GM18951 (cell line): ENCODE measurements around the gene ISG15.
"Not testable (repeated sequence)": the region's sequence is repeated elsewhere in the genome, so short reads cannot be mapped to it uniquely, and the experiment has no call there.

Source experiments
- POLR2A ChIP-seq: IDR thresholded peaks from 4 replicates; pipeline ENCODE4 v1.6.1; 2011; ENCODE audit warnings: mild to moderate bottlenecking; ENCODE audit not compliant: insufficient read length, insufficient read depth; ENCODE audit errors: extremely low read depth
- in situ Hi-C: fragments of 300-500 bp; cut with MboI; formaldehyde crosslinking; loops from one replicate; pipeline ENCODE4 v1.12.0; 2022; ENCODE audit warnings: low sequenced_read_pairs, mixed read lengths, inconsistent platforms; ENCODE audit not compliant: unreplicated experiment

The ISG15 gene

DNA sequence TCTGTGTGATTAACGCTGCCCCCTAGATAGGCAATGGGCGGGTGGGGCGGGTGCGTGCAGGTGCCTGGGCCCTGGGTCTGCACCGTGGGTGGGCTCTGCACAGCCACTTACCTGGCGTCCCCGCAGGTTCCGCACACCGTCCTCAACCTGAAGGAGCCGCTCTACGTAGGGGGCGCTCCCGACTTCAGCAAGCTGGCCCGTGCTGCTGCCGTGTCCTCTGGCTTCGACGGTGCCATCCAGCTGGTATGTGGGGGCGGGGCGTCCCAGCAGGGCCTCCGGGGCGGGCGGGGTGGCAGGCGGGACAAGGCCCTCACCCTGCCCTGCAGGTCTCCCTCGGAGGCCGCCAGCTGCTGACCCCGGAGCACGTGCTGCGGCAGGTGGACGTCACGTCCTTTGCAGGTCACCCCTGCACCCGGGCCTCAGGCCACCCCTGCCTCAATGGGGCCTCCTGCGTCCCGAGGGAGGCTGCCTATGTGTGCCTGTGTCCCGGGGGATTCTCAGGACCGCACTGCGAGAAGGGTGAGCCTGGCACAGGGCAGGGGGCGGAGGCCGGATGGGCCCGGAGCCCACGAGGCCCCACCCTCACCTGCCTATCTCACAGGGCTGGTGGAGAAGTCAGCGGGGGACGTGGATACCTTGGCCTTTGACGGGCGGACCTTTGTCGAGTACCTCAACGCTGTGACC, 38.0 kb downstream of the ISG15 start:
- in situ Hi-C loops: no loop called here
- no peak for TF ChIP-seq POLR2A

DNA sequence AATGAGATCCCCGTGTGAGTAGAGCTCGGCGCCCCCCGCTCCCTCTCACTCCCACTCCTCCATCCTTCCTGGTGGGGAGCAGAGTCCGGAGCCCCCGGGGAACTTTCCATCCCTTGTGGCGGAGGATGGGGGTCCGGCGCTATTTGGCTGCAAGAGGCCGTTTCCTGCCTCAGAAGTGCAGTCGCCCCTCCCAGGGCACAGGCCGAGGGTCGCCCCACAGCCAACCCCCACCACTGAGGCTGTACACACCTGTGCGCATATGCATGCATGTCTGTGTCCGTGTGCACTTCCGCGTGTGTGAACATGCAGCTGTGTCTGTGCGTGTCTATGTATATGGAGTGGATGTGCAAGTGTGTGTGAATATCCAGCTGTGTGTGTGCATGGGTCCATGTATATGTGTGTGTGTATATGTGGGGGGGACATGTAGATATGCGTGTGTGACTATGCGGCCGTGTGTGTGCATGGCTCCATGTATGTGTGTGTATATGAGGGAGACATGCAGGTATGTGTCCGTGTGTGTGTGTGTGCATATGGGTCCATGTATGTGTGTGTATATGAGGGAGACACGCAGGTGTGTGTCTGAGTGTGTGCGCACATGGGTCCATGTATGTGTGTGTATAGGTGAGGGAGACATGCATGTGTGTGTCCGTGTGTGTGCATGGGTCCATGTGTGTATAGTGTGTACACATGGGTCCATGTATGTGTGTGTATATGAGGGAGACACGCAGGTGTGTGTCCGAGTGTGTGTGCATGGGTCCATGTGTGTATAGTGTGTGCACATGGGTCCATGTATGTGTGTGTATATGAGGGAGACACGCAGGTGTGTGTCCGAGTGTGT, 38.9 kb downstream of the ISG15 start:
- in situ Hi-C loops: no loop called here
- TF ChIP-seq POLR2A: no peak

DNA sequence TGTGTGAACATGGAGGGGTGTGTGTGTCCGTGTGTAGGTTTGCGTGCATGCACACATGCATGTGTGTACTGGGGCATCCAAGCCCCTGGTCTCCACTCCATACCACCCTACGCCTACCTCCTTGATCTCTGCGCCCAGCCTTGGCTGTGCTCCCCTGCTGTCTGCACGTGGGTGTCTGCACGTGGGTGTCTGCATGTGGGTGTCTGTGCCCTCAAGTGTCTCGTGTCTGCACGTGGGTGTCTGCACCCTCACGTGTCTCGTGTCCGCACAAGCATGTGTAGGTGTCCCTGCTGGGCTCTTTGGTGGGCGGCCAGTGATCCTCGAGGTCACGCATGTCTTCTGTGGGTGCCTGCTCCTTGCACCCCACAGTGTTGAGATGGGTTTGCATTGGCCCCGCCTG, 39.7 kb downstream of the ISG15 start:
- no peak for TF ChIP-seq POLR2A
- in situ Hi-C loops: no loop called here

DNA sequence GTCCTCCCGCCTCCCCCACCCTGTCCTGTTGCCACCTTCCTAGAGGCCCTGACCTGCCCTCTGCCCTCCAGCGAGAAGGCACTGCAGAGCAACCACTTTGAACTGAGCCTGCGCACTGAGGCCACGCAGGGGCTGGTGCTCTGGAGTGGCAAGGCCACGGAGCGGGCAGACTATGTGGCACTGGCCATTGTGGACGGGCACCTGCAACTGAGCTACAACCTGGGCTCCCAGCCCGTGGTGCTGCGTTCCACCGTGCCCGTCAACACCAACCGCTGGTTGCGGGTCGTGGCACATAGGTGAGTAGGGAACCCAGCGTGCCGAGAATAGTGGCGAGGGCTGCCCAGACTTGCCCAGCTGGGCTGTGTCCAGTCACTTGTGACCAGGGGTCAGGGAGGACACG, 40.4 kb downstream of the ISG15 start:
- no peak for TF ChIP-seq POLR2A
- in situ Hi-C loops: no loop called here

DNA sequence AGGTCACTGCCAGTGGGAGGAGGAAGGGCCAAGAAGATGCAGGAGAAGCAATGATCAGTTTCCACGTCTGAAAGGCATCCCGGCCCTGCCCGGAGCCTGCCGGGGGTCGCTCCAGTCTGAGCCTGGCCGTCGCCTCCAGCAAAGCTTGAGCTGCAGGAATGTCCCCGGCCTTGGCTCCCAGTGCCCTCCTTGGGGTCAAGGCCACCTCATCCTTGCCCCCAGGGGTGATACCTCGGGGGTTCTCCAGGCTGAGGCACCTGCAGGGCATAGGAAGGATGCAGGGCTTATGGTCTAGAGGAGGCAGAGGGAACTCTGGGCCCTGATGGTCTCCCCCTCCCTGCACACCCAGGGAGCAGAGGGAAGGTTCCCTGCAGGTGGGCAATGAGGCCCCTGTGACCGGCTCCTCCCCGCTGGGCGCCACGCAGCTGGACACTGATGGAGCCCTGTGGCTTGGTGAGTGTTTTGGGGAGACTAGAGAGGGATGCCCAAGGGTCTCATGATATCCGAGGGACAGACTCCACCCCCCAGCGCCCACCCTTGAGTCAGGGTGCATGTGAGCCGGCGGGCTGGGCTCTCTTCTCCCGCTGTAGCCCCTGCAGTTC, 40.9 kb downstream of the ISG15 start:
- in situ Hi-C loops: no loop called here
- TF ChIP-seq POLR2A: no peak

DNA sequence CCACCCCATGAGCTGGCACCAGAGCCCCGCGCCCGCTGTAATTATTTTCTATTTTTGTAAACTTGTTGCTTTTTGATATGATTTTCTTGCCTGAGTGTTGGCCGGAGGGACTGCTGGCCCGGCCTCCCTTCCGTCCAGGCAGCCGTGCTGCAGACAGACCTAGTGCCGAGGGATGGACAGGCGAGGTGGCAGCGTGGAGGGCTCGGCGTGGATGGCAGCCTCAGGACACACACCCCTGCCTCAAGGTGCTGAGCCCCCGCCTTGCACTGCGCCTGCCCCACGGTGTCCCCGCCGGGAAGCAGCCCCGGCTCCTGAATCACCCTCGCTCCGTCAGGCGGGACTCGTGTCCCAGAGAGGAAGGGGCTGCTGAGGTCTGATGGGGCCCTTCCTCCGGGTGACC, 41.7 kb downstream of the ISG15 start:
- TF ChIP-seq POLR2A: no peak
- in situ Hi-C loops: no loop called here

DNA sequence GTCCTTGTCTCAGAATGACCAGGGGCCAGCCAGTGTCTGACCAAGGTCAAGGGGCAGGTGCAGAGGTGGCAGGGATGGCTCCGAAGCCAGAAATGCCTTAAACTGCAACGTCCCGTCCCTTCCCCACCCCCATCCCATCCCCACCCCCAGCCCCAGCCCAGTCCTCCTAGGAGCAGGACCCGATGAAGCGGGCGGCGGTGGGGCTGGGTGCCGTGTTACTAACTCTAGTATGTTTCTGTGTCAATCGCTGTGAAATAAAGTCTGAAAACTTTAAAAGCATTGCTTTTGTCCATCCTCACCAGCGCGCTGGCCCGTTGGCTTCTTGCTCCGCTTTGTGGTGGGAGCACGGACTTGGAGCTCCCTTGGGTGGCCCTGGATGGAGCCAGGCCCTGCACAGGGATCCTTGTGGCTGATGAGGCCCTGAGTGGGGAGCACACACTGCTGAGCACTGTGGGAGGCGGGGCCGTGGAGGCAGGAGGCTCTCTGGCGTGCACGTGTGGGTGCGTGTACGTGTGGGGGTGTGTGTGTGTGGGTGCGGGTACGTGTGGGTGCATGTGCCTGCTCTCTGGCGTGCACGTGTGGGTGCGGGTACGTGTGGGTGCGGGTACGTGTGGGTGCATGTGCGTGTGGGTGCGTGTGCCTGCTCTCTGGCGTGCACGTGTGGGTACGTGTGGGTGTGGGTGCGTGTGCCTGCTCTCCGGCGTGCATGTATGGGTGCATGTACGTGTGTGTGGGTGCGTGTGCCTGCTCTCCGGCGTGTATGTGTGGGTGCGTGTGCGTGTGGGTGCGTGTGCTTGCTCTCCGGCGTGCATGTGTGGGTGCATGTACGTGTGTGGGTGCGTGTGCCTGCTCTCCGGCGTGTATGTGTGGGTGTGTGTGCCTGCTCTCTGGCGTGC, 42.8 kb downstream of the ISG15 start:
- in situ Hi-C loops: no loop called here
- peak; percentile 25 for TF ChIP-seq POLR2A

DNA sequence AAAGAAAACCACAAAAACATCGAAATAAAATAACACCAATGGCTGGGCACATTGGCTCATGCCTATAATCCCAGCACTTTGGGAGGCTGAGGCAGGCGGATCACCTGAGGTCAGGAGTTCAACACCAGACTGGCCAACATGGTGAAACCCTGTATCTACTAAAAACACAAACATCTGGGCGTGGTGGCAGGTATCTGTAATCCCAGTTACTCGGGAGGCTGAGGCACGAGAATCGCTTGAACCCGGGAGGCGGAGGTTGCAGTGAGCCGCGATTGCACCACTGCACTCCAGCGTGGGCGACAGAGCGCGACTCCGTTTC, 44.4 kb downstream of the ISG15 start:
- in situ Hi-C loops: not testable (repeated sequence)

DNA sequence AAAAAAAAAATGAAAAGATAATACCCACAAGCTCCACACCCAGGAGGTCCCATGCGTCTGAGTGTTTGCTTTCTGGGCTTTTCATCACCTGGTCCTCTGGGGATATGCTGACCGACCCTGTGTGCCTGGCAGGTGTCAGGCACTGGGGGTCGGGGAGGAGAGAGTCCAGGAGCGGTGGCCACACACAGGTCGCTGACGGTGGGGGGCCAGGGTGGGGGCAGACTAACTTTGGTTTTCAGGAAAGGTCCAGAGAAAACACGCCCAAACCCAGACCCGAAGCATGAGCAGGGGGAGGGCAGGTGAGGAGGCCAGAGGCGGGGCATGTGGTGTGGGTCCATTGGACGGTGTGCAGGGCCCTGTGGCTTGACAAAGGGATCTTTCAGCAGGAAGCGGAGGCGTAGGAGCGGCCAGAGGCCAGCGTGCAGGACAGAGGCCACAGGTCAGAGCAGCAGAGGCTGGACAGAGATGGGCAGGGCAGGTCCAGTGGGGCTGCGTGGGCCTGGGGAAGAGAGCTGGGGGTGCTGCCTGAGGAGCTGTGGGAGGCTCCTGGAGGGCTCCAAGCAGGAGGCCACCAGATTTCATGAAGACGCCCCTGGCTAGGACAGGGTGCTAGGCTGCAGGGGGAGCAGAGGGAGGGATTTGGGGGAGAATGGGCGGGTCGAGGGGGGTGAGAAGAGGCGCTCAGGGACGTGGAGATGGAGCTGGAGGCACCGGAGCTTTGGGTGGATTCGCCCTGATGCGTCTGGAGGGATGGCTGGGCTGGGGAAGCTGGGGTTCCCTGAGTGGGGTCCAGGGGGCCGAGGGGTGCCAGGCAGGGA, 45.0 kb downstream of the ISG15 start:
- no peak for TF ChIP-seq POLR2A
- in situ Hi-C loops: no loop called here

DNA sequence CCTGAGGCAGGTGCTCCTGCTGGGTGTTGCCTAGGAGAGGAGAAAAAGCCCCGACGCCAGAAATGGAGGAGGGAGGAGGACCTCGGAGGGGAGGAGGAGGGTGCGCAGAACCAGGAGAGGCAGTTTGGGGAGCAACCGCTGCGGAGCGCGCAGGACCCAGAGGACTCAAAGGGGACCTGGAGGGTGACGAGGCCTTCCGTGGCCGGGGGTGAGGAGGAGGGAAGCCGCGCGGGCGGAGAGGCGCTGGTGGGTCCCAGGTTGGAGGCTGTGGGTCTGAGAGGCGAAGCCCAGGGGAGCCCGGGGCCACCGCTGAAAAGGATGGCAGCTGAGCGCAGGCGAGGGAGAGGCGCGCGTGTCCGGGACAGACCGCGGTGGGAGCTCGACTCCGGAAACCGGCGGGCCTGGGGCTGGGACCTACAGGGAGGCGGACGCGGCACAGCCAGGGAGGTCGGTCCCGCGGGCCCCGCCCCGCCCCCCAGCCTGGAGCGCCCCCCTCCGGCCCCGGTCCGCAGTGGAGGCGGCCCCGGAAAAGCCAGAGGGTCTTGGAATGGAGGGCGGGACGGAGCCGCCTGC, 45.7 kb downstream of the ISG15 start:
- in situ Hi-C loops: no loop called here
- TF ChIP-seq POLR2A: no peak

DNA sequence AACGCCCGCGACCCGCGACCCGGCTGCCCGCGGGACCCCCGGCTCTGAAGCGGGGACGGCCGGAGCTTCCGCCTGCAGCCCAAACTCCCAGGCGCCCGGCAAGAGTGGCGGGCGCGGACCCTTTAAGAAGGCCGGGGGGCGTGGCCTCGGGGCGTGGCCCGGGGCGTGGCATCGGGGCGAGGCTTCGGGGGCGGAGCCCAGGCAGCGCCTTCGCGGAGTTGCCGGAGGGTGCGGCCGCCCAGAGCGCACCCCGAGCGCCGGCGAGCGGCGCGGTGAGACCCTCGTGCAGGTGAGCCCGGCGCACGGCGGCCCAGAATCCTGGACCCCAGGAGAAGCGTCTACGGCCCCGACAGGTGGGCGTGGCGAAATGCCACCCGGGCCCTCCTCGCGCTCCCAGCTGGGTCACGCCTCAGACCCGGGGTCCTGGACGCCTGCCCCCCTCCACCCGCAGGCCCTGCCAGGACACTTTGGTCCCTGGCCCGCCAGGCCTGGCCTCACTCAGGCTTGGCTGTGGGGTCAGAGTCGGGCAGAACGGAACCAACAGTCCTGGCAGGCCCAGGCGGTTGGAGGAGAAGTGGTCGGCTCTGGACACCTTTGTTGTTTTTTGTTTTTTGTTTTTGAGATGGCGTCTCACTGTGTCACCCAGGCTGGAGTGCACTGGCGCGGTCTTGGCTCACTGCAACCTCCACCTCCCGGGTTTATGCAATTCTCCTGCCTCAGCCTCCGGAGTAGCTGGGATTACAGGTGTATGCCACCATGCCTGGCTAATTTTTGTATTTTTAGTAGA, 46.4 kb downstream of the ISG15 start:
- in situ Hi-C loops: no loop called here
- TF ChIP-seq POLR2A: peak; percentile 50

DNA sequence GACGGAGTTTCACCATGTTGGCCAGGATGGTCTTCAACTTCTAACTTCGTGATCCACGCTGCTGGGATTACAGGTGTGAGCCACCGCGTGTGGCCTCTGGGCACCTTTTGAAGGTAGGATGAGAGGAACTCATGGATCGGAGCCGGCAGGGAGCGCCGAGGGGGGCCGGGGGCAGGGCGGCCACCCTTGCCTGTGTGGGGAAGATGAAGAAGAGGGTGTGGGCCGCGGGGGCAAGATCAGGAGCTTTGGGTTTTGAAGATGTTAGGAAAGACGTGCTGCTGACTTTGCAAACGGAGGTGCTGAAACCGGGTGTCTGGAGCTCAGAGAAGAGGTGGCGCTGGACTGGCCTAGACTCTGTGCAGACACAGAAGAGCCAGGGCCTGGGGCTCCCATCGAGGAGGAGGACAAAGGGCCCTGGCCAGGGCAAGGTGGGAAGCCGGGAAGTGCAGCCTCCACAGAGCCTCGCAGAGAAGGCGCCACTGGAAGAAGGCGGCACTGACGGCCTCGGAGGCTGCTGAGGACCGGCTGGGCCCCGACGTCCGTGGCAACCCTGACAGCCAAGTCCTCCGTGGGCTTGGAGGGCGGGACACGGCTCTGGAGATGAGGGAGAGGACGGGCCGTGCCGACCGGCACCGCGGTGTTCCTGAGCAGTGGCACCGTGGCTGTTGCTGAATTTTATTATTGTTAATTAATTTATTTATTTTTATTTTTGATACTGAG, 47.1 kb downstream of the ISG15 start:
- in situ Hi-C loops: no loop called here
- no peak for TF ChIP-seq POLR2A
